ENCODE measurements around the gene CHCHD6. TPM values are rescaled to one million over a fixed set of nuclear protein-coding genes. Genes with fewer than 3 reads are reported as not detected.

The CHCHD6 gene
- total RNA-seq, 1 donor from 2014 or later: 17.2 TPM

DNA sequence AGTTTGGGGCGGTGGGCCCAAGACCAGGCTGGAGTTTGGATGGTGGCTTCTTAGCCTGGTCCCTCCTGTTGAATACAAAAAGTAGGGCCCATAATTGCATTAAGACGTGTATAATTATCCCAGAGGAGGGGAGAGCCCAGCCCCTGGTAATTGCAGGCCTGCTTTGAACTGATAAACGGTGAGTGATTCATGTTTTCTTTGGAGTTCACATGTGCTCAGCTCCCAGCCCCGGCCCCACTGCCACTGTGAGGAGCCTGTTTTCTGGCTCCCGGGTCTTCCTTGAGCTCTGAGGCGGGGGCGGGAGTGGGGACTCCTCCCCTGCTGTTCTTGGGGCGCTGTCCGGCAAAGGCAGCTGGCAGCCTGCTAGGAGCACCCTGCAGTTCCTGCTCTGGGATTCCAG is 282.0 kb downstream of the CHCHD6 start:
- Mint-ChIP-seq H3K36me3 (ENCODE audit: unreplicated experiment) (no peaks in the 10 kb centered on the region), H3K4me3 (ENCODE audit: unreplicated experiment) (no peak overlapping the region), H3K4me1 (ENCODE audit: low read depth, unreplicated experiment) (peaks cover 16% of the 10 kb centered on the region), H3K27me3 (ENCODE audit: unreplicated experiment) (peaks cover 15% of the 10 kb centered on the region), H3K9me3 (ENCODE audit: unreplicated experiment) (peaks cover 6% of the 10 kb centered on the region), H3K27ac (ENCODE audit: unreplicated experiment) (no peak overlapping the region)
- TF ChIP-seq CTCF (IDR thresholded peaks at IDR 0.05; ENCODE audit: partially characterized antibody, unreplicated experiment): no peak
- DNase-seq: no peak

DNA sequence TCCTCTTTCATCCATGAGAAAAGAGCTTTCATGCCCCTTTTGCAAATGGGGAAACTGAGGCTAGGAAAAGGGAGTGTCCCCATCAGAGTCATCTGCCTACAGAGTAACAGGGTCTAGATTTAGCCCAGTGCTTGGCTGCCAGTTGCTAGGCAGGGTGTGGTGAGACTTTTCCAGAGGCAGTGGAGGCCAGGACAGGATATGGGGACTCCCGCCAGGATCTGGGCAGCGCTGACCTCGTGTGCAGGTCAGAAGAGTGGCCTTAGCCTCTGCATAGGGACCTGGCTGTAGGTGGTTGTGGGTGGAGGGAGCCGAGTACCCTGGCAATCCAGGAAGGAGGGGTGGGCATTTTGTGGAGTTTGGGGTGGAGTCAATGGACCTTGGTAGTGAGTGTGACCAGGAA is 283.1 kb downstream of the CHCHD6 start:
- Mint-ChIP-seq H3K9me3 (ENCODE audit: unreplicated experiment) (no peaks in the 10 kb centered on the region), H3K4me3 (ENCODE audit: unreplicated experiment) (no peak overlapping the region), H3K27ac (ENCODE audit: unreplicated experiment) (no peak overlapping the region), H3K4me1 (ENCODE audit: low read depth, unreplicated experiment) (peaks cover 11% of the 10 kb centered on the region), H3K27me3 (ENCODE audit: unreplicated experiment) (peaks cover 11% of the 10 kb centered on the region), H3K36me3 (ENCODE audit: unreplicated experiment) (no peaks in the 10 kb centered on the region)
- no peak for TF ChIP-seq CTCF (IDR thresholded peaks at IDR 0.05; ENCODE audit: partially characterized antibody, unreplicated experiment)
- DNase-seq: no peak

DNA sequence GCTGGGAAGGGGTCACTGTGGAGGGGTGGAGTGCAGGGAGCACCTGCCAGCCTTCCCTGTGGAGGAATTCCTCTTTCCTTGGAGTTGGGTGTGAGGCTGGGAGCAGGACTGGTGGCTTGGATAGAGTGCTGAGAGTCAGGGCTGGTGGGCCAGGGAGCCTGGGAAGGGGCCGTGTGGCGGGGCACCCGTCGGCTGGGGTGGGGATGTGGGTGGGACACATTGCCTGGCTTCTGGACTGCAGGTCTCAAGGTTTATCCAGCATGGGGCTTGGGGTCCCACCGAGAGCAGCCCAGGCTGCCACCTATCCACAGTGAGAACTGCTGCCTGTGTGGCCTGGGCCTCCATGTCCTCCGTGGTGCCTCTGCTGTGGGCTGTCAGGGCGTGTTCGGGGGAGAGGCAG is 283.6 kb downstream of the CHCHD6 start:
- TF ChIP-seq CTCF (IDR thresholded peaks at IDR 0.05; ENCODE audit: partially characterized antibody, unreplicated experiment): no peak
- Mint-ChIP-seq H3K4me1 (ENCODE audit: low read depth, unreplicated experiment) (peaks cover 11% of the 10 kb centered on the region), H3K36me3 (ENCODE audit: unreplicated experiment) (no peaks in the 10 kb centered on the region), H3K27ac (ENCODE audit: unreplicated experiment) (no peak overlapping the region), H3K27me3 (ENCODE audit: unreplicated experiment) (peaks cover 11% of the 10 kb centered on the region), H3K4me3 (ENCODE audit: unreplicated experiment) (no peak overlapping the region), H3K9me3 (ENCODE audit: unreplicated experiment) (no peaks in the 10 kb centered on the region)
- no peak for DNase-seq

DNA sequence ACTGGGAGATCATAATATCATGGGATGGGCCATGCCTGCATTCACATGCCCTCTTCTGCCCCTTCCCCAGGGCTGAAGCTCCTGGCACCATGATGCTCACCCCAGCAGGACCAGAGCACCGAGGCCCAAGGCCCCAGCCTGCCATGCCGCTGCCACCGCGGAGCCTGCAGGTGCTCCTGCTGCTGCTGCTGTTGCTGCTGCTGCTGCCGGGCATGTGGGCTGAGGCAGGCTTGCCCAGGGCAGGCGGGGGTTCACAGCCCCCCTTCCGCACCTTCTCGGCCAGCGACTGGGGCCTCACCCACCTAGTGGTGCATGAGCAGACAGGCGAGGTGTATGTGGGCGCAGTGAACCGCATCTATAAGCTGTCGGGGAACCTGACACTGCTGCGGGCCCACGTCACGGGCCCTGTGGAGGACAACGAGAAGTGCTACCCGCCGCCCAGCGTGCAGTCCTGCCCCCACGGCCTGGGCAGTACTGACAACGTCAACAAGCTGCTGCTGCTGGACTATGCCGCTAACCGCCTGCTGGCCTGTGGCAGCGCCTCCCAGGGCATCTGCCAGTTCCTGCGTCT is 284.5 kb downstream of the CHCHD6 start:
- no peak for DNase-seq
- Mint-ChIP-seq H3K4me3 (ENCODE audit: unreplicated experiment) (no peak overlapping the region), H3K27ac (ENCODE audit: unreplicated experiment) (no peak overlapping the region), H3K36me3 (ENCODE audit: unreplicated experiment) (no peaks in the 10 kb centered on the region), H3K9me3 (ENCODE audit: unreplicated experiment) (no peaks in the 10 kb centered on the region), H3K27me3 (ENCODE audit: unreplicated experiment) (peaks cover 11% of the 10 kb centered on the region), H3K4me1 (ENCODE audit: low read depth, unreplicated experiment) (peaks cover 11% of the 10 kb centered on the region)
- no peak for TF ChIP-seq CTCF (IDR thresholded peaks at IDR 0.05; ENCODE audit: partially characterized antibody, unreplicated experiment)

- Mint-ChIP-seq H3K36me3 (ENCODE audit: unreplicated experiment) (no peaks in the 10 kb centered on the region), H3K4me3 (ENCODE audit: unreplicated experiment) (no peak overlapping the region), H3K4me1 (ENCODE audit: low read depth, unreplicated experiment) (peaks cover 14% of the 10 kb centered on the region), H3K27me3 (ENCODE audit: unreplicated experiment) (peaks cover 14% of the 10 kb centered on the region), H3K27ac (ENCODE audit: unreplicated experiment) (no peak overlapping the region), H3K9me3 (ENCODE audit: unreplicated experiment) (no peaks in the 10 kb centered on the region)
- no peak for TF ChIP-seq CTCF (IDR thresholded peaks at IDR 0.05; ENCODE audit: partially characterized antibody, unreplicated experiment)
- DNase-seq: no peak
These were observed 285.4 kb downstream of the CHCHD6 start for GRCh38 chr3:126989316-126990023.
